ENCODE results near the gene SEMA6A. TPM values are rescaled to one million over a fixed set of nuclear protein-coding genes. Genes with fewer than 3 reads are reported as not detected.

The SEMA6A gene
- total RNA-seq, 1 donor, result 0.21 TPM

DNA sequence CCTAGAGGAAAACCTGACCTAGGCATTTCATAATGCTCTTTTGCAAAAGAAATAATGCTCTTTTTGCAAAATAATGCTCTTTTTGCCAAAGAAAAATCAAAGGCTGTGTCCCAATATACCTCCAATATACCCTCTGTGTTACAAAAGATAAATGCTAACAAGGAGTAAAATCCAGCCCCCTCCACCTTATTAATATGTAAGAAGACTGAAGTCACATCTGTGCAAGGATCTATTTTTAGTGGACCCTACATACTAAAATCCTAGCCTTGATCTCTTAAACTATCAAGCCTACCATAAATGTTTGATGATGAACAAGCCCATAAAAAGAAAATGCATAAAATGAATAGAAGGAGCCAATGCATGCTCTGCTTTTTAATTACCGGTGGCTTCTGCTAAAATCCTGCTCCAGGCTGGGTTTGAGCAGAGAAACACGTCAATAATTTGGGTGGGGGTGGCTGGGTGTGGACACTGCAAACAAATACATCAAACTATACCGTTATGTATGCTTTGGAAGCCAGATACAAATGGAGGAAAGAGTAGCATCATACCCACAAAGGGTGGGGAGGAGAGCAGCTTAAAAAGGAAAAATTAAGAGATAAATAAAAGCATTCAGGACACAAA, 131.6 kb downstream of the SEMA6A start:
- Histone ChIP-seq H3K4me3 (ENCODE audit: low read length) (no peak overlapping the region), H3K4me1 (ENCODE audit: insufficient read depth, low read length) (no peaks in the 10 kb centered on the region), H3K9me3 (ENCODE audit: low read depth, low read length) (no peaks in the 10 kb centered on the region), H3K27me3 (ENCODE audit: insufficient read depth, low read length) (no peaks in the 10 kb centered on the region)

DNA sequence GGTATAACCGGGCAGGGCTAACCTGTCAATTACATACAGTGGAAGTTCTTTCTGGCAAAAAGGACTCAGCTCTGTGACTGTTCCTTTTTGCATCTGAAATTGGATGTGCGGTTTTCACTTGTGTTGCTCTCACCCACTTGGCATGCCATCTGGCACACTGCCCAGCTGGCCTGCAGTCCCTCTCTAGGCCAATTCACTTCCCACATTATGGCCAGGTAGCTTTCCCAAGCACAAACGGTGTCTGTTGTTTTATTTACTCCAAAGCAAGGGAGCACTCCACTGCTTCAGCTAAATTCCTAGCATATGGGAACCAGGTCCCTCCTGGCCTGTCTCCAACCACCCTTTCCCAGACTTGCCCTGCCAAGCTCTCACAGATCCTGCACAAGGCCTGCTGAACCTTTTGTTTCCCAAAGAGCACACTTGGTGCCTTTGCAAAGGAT, 132.5 kb downstream of the SEMA6A start:
- no peaks in the 10 kb centered on the region for H3K27me3 ChIP-seq (ENCODE audit: insufficient read depth, low read length)
- no peaks in the 10 kb centered on the region for H3K9me3 ChIP-seq (ENCODE audit: low read depth, low read length)
- no peaks in the 10 kb centered on the region for H3K4me1 ChIP-seq (ENCODE audit: insufficient read depth, low read length)
- no peak overlapping the region for H3K4me3 ChIP-seq (ENCODE audit: low read length)

DNA sequence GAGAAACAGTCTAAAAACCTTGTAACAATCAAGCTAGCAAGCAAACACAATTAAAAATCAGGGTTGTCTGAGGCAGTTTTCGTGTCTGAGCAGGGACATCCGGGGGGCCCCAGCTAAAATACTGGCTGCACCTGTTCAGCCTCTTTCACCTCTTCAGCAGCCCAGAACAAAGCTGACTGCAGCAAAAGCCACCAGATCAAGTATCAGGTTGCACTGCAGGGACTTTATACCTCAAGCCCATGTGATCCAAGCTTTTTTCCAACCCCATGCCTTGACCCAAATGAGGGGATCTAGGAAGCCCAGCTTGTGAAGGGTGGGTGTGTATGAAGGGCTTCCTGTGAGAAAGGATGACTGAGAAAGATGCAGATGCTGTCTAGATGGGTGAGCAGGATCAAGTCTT, 133.4 kb downstream of the SEMA6A start:
- Histone ChIP-seq H3K27me3 (ENCODE audit: insufficient read depth, low read length) (no peaks in the 10 kb centered on the region), H3K4me3 (ENCODE audit: low read length) (no peak overlapping the region), H3K4me1 (ENCODE audit: insufficient read depth, low read length) (no peaks in the 10 kb centered on the region), H3K9me3 (ENCODE audit: low read depth, low read length) (no peaks in the 10 kb centered on the region)

DNA sequence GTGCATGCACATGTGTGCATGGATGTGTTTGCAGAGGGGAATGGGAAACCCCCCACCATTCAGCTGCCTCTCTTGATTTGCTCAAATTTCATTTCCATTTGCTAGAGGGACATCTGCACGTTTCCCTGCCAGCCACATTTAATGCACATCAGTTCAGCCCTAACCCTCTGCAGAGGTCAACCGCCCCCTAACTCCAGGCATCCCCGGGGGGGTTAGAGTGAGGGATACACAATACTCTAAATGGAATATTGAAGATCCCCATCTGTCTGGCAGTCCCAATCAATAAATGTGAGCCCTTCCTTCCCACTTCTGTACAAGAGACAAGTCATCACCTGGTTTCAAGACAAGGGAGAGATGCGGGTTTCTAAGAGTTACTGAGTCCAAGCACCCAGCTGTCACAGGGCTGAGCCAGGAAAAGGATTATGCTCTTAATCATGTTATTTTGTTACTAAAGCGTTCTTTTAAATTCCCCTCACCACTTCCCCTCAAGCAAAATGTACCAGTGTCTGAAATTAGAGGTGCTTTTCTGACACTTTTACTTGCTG, 134.1 kb downstream of the SEMA6A start:
- no peaks in the 10 kb centered on the region for H3K4me1 ChIP-seq (ENCODE audit: insufficient read depth, low read length)
- no peak overlapping the region for H3K4me3 ChIP-seq (ENCODE audit: low read length)
- no peaks in the 10 kb centered on the region for H3K9me3 ChIP-seq (ENCODE audit: low read depth, low read length)
- H3K27me3 ChIP-seq (ENCODE audit: insufficient read depth, low read length), result no peaks in the 10 kb centered on the region

DNA sequence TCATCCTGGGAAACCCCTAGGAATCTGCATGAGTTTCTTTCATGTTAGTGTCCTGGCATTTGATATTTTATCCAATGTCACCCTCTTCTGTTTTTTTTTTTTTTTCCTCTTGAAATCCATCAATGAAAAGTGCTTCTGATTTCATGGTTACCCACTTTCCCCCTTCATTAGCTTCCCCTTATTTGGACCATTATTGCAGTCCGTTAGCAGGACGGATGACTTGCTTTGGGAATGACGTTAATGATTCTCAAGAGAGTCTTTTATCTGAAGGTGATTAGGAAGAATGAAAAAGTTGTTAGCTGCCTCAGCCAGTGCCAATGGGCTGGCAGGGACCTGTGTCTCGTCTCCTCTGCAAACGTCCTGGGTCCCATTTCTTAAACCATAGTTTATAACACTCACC, 134.7 kb downstream of the SEMA6A start:
- H3K4me1 ChIP-seq (ENCODE audit: insufficient read depth, low read length), result no peaks in the 10 kb centered on the region
- no peaks in the 10 kb centered on the region for H3K9me3 ChIP-seq (ENCODE audit: low read depth, low read length)
- H3K27me3 ChIP-seq (ENCODE audit: insufficient read depth, low read length), result no peaks in the 10 kb centered on the region
- H3K4me3 ChIP-seq (ENCODE audit: low read length), result no peak overlapping the region

DNA sequence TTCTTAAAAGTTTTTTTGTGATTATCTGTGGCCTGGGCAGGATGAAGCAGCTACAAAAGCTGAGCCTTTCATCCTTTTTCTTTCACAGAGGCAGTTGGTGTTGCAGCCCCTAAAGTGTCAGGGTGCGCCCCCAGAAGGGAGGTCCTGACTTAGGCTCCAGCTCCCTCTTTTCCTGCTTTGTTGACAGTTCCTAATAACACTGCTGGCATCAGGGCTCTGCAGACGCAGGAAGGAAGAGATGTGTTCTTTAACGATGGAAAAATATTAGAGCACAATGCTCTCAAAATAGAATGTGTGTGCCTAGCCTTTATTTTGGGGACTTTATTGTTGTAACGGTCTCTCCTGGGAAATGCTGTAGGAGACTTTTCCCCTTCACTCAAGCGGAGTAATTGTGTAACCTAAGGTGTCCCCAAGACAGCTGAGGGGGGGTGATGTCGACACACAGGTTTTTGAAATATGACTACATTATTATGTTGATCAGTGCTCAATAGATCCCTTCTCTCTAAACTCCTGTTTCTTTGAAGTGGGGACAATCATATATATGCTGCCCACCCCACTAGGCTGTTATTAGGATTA, 135.6 kb downstream of the SEMA6A start:
- Histone ChIP-seq H3K27me3 (ENCODE audit: insufficient read depth, low read length) (no peaks in the 10 kb centered on the region), H3K4me3 (ENCODE audit: low read length) (no peak overlapping the region), H3K9me3 (ENCODE audit: low read depth, low read length) (no peaks in the 10 kb centered on the region), H3K4me1 (ENCODE audit: insufficient read depth, low read length) (no peaks in the 10 kb centered on the region)

DNA sequence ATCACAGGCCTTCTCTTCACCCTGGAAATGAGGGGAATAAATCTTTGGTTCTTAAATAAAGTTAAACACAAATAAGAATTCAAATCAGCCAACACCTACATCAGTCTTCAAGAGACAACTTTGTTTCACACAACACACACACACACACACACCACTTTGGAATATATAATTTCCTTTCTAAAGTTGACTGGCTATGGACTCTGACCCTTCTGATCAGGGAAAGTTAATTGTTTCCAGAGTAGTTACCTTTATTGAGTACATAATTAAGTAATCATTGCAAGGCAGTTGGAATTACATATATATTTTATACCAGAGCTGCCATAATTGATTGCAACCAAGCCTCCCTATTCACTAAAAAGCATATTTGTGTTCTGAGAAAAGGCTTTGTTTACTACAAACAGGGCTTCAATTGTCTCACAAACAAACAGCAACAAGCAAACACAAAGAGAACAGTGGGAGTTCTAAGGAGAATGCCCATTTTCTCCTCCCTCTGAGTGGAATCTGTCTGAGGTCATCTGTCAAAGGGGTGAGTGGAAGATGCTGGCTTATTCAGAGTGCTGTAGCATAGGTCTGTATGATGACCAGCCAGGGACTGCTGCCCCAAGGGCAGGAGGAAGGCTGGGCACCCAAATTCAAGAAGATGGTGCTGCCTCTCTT, 136.6 kb downstream of the SEMA6A start:
- H3K9me3 ChIP-seq (ENCODE audit: low read depth, low read length), result no peaks in the 10 kb centered on the region
- H3K4me1 ChIP-seq (ENCODE audit: insufficient read depth, low read length), result no peaks in the 10 kb centered on the region
- no peaks in the 10 kb centered on the region for H3K27me3 ChIP-seq (ENCODE audit: insufficient read depth, low read length)
- no peak overlapping the region for H3K4me3 ChIP-seq (ENCODE audit: low read length)

DNA sequence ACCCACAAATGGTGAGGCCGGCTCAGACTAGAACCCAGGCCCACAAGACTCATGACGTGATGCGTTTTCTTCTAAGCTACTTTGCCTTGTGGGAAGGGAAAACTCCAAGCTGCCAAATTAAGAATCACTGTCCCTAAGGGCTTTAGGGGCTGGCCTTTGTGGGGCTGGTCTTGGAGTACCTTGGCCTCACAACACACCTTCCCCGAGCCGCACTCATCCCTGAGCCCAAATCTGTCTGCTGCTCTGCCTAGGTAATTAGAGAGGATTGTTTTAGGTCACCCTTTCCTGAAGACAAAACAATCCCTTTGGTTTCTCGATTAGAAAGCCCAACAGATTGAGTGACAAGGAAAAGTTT, 137.3 kb downstream of the SEMA6A start:
- H3K4me3 ChIP-seq (ENCODE audit: low read length), result no peak overlapping the region
- H3K4me1 ChIP-seq (ENCODE audit: insufficient read depth, low read length), result no peaks in the 10 kb centered on the region
- H3K27me3 ChIP-seq (ENCODE audit: insufficient read depth, low read length), result no peaks in the 10 kb centered on the region
- no peaks in the 10 kb centered on the region for H3K9me3 ChIP-seq (ENCODE audit: low read depth, low read length)

DNA sequence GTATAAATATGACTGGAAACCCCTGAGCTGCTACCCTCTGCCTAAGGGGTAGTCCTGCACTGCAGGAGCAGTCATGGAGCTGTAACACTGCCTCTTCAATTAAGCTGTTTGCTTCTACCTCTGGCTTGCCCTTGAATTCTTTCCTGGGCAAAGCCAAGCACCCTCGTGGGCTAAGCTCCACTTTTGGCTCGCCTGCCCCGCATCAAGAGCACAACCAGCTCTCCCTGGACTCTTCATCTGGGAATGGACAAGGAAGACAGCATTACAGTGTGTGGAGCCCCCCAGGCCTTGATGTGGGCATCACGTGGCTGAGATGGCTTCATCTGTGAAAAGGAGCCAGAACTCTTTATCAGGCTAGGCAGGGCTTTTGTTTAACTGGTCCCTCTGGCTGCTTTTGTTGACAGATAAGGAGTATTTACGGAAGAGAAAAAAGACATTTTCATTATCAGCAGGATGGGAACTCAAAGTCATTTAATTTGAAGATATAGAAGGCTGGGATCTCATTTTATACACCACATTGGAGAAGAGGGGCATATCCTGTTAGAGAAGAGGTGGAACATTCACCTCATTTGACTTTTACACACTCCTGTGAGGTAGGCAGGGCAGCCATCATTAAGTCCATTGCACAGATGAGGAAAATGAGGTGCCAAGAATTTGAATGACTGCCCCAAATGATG, 137.8 kb downstream of the SEMA6A start:
- H3K27me3 ChIP-seq (ENCODE audit: insufficient read depth, low read length), result no peaks in the 10 kb centered on the region
- H3K9me3 ChIP-seq (ENCODE audit: low read depth, low read length), result no peaks in the 10 kb centered on the region
- H3K4me1 ChIP-seq (ENCODE audit: insufficient read depth, low read length), result no peaks in the 10 kb centered on the region
- no peak overlapping the region for H3K4me3 ChIP-seq (ENCODE audit: low read length)

DNA sequence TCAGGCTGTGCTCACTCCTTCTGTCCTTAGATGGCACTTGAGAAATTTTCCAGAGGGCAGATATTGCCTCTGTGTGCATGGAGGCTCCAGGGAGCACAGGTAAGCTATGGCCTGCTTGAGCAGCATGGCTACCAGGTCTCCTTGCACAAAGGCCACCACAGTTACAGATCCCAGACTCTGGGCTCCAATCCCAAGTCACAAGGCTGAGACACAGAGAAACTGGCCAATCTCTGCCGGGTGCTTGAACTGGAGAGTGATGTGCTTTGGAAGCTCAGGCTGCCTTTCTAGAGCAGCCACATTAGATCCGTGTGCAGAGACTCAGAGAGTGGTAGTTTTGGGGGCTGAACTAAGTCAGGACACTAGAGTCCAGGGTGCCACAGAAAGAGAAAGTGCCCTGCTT, 145.7 kb downstream of the SEMA6A start:
- no peak overlapping the region for H3K4me3 ChIP-seq (ENCODE audit: low read length)
- H3K9me3 ChIP-seq (ENCODE audit: low read depth, low read length), result no peaks in the 10 kb centered on the region
- no peaks in the 10 kb centered on the region for H3K4me1 ChIP-seq (ENCODE audit: insufficient read depth, low read length)
- no peaks in the 10 kb centered on the region for H3K27me3 ChIP-seq (ENCODE audit: insufficient read depth, low read length)

DNA sequence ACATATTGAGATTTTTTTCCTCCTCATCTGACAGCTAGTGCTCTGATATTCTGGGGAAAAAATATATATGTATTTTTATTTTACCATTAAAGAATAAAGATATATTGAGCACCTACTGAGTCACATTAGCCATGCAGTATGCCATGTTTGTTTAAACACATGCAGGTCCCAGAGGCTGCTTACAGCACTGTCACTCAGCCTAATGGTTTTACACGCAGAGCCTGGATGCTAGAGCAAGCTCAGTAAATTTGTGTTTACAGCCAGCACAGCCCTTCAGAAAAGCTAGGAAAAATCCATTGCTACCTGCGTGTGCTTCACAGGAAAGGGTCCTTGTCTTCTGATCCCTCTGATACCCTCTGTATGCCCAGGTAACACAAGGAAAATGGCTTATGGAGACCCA, 146.2 kb downstream of the SEMA6A start:
- Histone ChIP-seq H3K27me3 (ENCODE audit: insufficient read depth, low read length) (no peaks in the 10 kb centered on the region), H3K4me1 (ENCODE audit: insufficient read depth, low read length) (no peaks in the 10 kb centered on the region), H3K4me3 (ENCODE audit: low read length) (no peak overlapping the region), H3K9me3 (ENCODE audit: low read depth, low read length) (no peaks in the 10 kb centered on the region)

DNA sequence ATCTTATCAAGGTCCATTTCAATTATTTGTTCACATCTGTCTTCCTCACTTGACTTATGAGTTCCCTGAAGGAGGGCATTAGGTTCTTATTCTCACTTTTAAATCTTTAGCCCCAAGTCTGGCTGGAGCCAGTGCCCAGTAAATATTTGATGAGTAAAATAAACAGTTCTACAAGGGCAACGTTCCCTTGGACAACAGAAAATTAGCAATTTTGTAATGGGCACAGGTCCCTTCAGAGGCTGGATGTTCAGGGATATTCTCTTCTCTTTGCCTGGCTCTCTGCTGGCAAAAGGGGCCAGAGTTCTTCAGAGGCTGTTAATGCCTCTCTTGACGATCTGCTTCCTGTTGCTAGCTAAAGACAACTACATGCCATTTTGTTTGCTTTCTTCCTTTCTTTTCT, 149.7 kb downstream of the SEMA6A start:
- no peaks in the 10 kb centered on the region for H3K27me3 ChIP-seq (ENCODE audit: insufficient read depth, low read length)
- H3K4me3 ChIP-seq (ENCODE audit: low read length), result no peak overlapping the region
- no peaks in the 10 kb centered on the region for H3K4me1 ChIP-seq (ENCODE audit: insufficient read depth, low read length)
- no peaks in the 10 kb centered on the region for H3K9me3 ChIP-seq (ENCODE audit: low read depth, low read length)

DNA sequence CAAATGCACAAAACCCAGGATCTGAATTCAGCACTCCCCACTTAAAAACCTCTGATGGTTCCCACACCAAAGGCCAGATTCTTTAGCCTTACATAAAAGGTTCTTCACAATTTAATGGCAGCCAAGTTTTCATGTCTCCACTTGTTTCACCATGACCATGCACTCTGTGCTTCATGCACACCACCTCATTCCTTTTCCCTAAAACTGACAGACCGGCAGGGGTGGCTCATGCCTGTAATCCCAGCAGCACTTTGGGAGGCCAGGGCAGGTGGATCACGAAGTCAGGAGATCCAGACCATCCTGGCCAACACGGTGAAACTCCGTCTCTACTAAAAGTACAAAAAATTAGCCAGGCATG, 150.4 kb downstream of the SEMA6A start:
- no peaks in the 10 kb centered on the region for H3K9me3 ChIP-seq (ENCODE audit: low read depth, low read length)
- no peaks in the 10 kb centered on the region for H3K4me1 ChIP-seq (ENCODE audit: insufficient read depth, low read length)
- H3K27me3 ChIP-seq (ENCODE audit: insufficient read depth, low read length), result no peaks in the 10 kb centered on the region
- H3K4me3 ChIP-seq (ENCODE audit: low read length), result no peak overlapping the region

DNA sequence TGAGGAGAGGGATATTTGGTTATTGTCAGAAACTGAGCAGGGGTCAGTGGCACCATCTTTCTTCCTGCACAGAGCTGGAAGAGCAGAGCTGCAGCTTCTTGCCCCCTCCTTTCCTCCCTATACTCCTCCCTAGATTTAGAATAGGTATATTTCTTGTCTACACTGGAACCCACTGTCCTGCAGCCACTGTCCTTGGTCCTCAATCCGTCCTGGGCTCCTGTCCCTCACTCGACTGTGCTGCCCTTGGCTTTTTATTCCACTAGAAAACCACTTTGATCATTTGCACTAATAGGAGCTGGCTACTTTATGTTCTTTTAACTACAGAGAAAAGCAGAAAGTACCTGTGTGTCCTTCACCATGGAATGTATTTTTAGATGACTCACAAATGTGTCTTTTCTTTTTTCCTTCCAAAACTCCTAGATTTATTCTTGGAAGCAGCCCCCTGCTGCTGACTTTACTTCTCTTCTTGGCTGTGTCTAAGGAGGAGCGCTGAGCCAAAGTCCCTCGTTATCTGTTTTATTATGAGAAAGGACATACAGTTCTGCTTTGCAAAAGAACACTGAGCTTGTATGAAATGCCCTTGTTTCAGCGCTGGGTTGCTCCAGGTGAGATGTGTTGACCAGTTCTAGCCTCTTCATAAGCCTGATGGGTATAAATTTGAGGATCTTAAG, 150.9 kb downstream of the SEMA6A start:
- Histone ChIP-seq H3K4me3 (ENCODE audit: low read length) (no peak overlapping the region), H3K4me1 (ENCODE audit: insufficient read depth, low read length) (no peaks in the 10 kb centered on the region), H3K27me3 (ENCODE audit: insufficient read depth, low read length) (no peaks in the 10 kb centered on the region), H3K9me3 (ENCODE audit: low read depth, low read length) (no peaks in the 10 kb centered on the region)

DNA sequence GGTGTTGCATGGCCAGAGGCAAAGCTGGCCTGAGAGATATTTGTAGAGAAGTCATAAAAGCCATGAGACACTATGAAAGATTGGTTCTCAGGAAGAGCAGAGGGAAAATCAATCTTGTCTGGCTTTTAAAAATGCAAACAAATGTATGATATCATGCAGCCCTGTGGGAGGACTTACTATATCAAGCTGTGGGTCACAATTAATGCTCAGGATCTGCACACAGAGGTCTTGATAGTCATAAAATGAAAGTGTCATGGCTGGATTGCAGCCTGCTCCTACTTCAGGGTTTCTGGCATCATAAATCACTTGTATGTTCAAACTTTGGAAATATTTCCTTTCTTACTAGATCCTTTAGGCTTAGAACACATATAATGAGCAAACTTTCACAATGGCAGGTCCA, 151.5 kb downstream of the SEMA6A start:
- H3K4me1 ChIP-seq (ENCODE audit: insufficient read depth, low read length), result no peaks in the 10 kb centered on the region
- no peaks in the 10 kb centered on the region for H3K27me3 ChIP-seq (ENCODE audit: insufficient read depth, low read length)
- no peaks in the 10 kb centered on the region for H3K9me3 ChIP-seq (ENCODE audit: low read depth, low read length)
- H3K4me3 ChIP-seq (ENCODE audit: low read length), result no peak overlapping the region
